HepG2 (cell line): Measurements from ENCODE around the gene C16orf78. TPM values are rescaled to one million over a fixed set of nuclear protein-coding genes. Genes with fewer than 3 reads are reported as not detected.

Experiments used
- BORCS8-MEF2B ChIP-seq: sonication (generic); formaldehyde crosslinking; IDR thresholded peaks from 2 replicates; pipeline ENCODE4 v1.8.0; 2022; ENCODE audit warnings: mild to moderate bottlenecking, missing genetic modification reagents
- ELF3 ChIP-seq: IDR thresholded peaks from 2 replicates; pipeline ENCODE4 v1.6.1; 2016; ENCODE audit warnings: missing genetic modification reagents, missing compliant biosample characterization
- GABPB1 ChIP-seq: IDR thresholded peaks from 2 replicates; pipeline ENCODE4 v1.6.1; 2016; ENCODE audit warnings: mild to moderate bottlenecking, missing genetic modification reagents, moderate library complexity, missing compliant biosample characterization
- GLI4 ChIP-seq: sonication (generic); formaldehyde crosslinking; IDR thresholded peaks from 2 replicates; pipeline ENCODE4 v1.5.1; 2020; ENCODE audit warnings: missing genetic modification reagents, mild to moderate bottlenecking, moderate library complexity, borderline replicate concordance
- GTF3A ChIP-seq: sonication (generic); formaldehyde crosslinking; conservative IDR thresholded peaks from 2 replicates; pipeline ENCODE4 v1.4.0; 2020; ENCODE audit warnings: mild to moderate bottlenecking, missing genetic modification reagents
- KLF16 ChIP-seq, 2 experiments: sonication (generic) in 1 of 2; formaldehyde crosslinking in 1 of 2; IDR thresholded peaks; 2 replicates each; pipeline versions ENCODE4 v1.6.1 to v1.8.0; 2016 to 2023; ENCODE audit warnings: missing genetic modification reagents in 2 of 2, missing compliant biosample characterization in 1 of 2
- LRRFIP1 ChIP-seq: sonication (generic); formaldehyde crosslinking; conservative IDR thresholded peaks from 2 replicates; pipeline ENCODE4 v1.4.0; 2020; ENCODE audit warnings: missing genetic modification reagents
- MTA1 ChIP-seq: sonication (generic); formaldehyde crosslinking; IDR thresholded peaks from 2 replicates; pipeline ENCODE4 v1.4.0; 2020; ENCODE audit warnings: missing genetic modification reagents, mild to moderate bottlenecking, borderline replicate concordance
- PCBP1 ChIP-seq: fragments of 200-400 bp; formaldehyde crosslinking; IDR thresholded peaks from 2 replicates; pipeline ENCODE4 v1.6.1; 2017; ENCODE audit warnings: mild to moderate bottlenecking, low read depth, low read length, borderline replicate concordance
- RXRB ChIP-seq: IDR thresholded peaks from 2 replicates; pipeline ENCODE4 v1.6.1; 2016; ENCODE audit warnings: borderline replicate concordance, missing genetic modification reagents, missing compliant biosample characterization
- SMAD3 ChIP-seq: sonication (generic); formaldehyde crosslinking; IDR thresholded peaks from 2 replicates; pipeline ENCODE4 v1.4.0; 2020; ENCODE audit warnings: missing genetic modification reagents
- SMC3 ChIP-seq: IDR thresholded peaks from 2 replicates; pipeline ENCODE4 v1.6.1; 2011; ENCODE audit warnings: low read length, improper control_type of control experiment
- ZBTB25 ChIP-seq: IDR thresholded peaks from 2 replicates; pipeline ENCODE4 v1.6.1; 2018; ENCODE audit warnings: missing genetic modification reagents
- ZNF121 ChIP-seq: sonication (generic); formaldehyde crosslinking; IDR thresholded peaks from 2 replicates; pipeline ENCODE4 v1.5.0; 2020; ENCODE audit warnings: mild to moderate bottlenecking, missing genetic modification reagents
- ZNF124 ChIP-seq: sonication (generic); formaldehyde crosslinking; IDR thresholded peaks from 2 replicates; pipeline ENCODE4 v1.4.0; 2020; ENCODE audit warnings: missing genetic modification reagents
- ZNF350 ChIP-seq: sonication (generic); formaldehyde crosslinking; IDR thresholded peaks from 2 replicates; pipeline ENCODE4 v1.4.0; 2020; ENCODE audit warnings: mild to moderate bottlenecking, low read depth, missing genetic modification reagents, borderline replicate concordance
- ZNF788 ChIP-seq: sonication (generic); formaldehyde crosslinking; IDR thresholded peaks from 2 replicates; pipeline ENCODE4 v1.5.0; 2020; ENCODE audit warnings: mild to moderate bottlenecking, missing genetic modification reagents, borderline replicate concordance
- ZNF891 ChIP-seq: sonication (generic); formaldehyde crosslinking; IDR thresholded peaks from 2 replicates; pipeline ENCODE4 v1.5.0; 2020; ENCODE audit warnings: mild to moderate bottlenecking, missing genetic modification reagents
- polyA plus RNA-seq, 8 experiments: library from polyadenylated mRNA; depleted of rRNA in 3 of 8; stranded (reverse) in 7 of 8; unstranded in 1 of 8; fragments of >200 nt; fragmentation: Illumina TruSeq in 4 of 8; extraction: Trizol in 4 of 8; gene quantifications; 2 replicates each; pipeline versions ENCODE4 v1.2.1 to v1.2.3, GENCODE V29; 2011 to 2016; ENCODE audit warnings: low read depth in 4 of 8, missing spikeins in 1 of 8, mixed read lengths in 1 of 8; ENCODE audit not compliant: insufficient read depth in 1 of 8
- total RNA-seq, 5 experiments: library from RNA; depleted of rRNA; stranded (reverse); fragments of >200 nt; fragmentation: Illumina TruSeq; extraction: Trizol; gene quantifications; 2 replicates each; pipeline ENCODE4 v1.2.3, GENCODE V29; 2016; ENCODE audit warnings: low read depth in 1 of 5
- TF ChIP-seq, protein P1 (sequence below): sonication (generic); formaldehyde crosslinking; IDR thresholded peaks from 2 replicates; pipeline ENCODE4 v1.9.0; 2022; ENCODE audit warnings: missing genetic modification reagents, mild to moderate bottlenecking, borderline replicate concordance
- TF ChIP-seq, protein P2 (sequence below): sonication (generic); formaldehyde crosslinking; IDR thresholded peaks from 2 replicates; pipeline ENCODE4 v1.4.0; 2020; ENCODE audit warnings: missing genetic modification reagents

C16orf78 gene
- total and polyA plus RNA-seq, 2 of the 13 experiments (the other 11 are each of a cell fraction or from before 2014, with no cell fraction given), result not detected

- TF ChIP-seq LRRFIP1 (CRISPR knock-in tag) (0 out of 2 replicates have a peak, but pooled peaks have one; percentile 44), GTF3A (CRISPR knock-in tag) (no peak), GABPB1 (CRISPR knock-in tag) (peak; percentile 51; the same call in 1 of the 2 replicates), SMAD3 (CRISPR knock-in tag) (peak; percentile 61; the same call in 1 of the 2 replicates), ZNF788 (peak; percentile 36; the same call in 1 of the 2 replicates), ZNF121 (CRISPR knock-in tag) (peak; percentile 61; the same call in 1 of the 2 replicates), BORCS8-MEF2B (CRISPR knock-in tag) (0 out of 2 replicates have a peak, but pooled peaks have one; percentile 59), KLF16 (CRISPR knock-in tag; IDR thresholded peaks at IDR 0.05) (peak in 1 of 2 experiments; percentile 63; a peak in 1 of 4 replicates), ZBTB25 (CRISPR knock-in tag) (peak; percentile 62; the same call in 1 of the 2 replicates), ELF3 (CRISPR knock-in tag) (peak; percentile 35; the same call in 1 of the 2 replicates), PCBP1 (0 out of 2 replicates have a peak, but pooled peaks have one; percentile 48), ZNF350 (no peak; the same call in 1 of the 2 replicates), ZNF891 (CRISPR knock-in tag) (0 out of 2 replicates have a peak, but pooled peaks have one; percentile 61), SMC3 (peak; percentile 88), GLI4 (CRISPR knock-in tag) (peak; percentile 77; the same call in 1 of the 2 replicates), RXRB (0 out of 2 replicates have a peak, but pooled peaks have one; percentile 10), ZNF124 (CRISPR knock-in tag) (0 out of 2 replicates have a peak, but pooled peaks have one; percentile 55), MTA1 (CRISPR knock-in tag) (0 out of 2 replicates have a peak, but pooled peaks have one; percentile 23)
- TF ChIP-seq, protein P1, sequence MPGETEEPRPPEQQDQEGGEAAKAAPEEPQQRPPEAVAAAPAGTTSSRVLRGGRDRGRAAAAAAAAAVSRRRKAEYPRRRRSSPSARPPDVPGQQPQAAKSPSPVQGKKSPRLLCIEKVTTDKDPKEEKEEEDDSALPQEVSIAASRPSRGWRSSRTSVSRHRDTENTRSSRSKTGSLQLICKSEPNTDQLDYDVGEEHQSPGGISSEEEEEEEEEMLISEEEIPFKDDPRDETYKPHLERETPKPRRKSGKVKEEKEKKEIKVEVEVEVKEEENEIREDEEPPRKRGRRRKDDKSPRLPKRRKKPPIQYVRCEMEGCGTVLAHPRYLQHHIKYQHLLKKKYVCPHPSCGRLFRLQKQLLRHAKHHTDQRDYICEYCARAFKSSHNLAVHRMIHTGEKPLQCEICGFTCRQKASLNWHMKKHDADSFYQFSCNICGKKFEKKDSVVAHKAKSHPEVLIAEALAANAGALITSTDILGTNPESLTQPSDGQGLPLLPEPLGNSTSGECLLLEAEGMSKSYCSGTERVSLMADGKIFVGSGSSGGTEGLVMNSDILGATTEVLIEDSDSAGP, result 0 out of 2 replicates have a peak, but pooled peaks have one; percentile 18
- TF ChIP-seq, protein P2, sequence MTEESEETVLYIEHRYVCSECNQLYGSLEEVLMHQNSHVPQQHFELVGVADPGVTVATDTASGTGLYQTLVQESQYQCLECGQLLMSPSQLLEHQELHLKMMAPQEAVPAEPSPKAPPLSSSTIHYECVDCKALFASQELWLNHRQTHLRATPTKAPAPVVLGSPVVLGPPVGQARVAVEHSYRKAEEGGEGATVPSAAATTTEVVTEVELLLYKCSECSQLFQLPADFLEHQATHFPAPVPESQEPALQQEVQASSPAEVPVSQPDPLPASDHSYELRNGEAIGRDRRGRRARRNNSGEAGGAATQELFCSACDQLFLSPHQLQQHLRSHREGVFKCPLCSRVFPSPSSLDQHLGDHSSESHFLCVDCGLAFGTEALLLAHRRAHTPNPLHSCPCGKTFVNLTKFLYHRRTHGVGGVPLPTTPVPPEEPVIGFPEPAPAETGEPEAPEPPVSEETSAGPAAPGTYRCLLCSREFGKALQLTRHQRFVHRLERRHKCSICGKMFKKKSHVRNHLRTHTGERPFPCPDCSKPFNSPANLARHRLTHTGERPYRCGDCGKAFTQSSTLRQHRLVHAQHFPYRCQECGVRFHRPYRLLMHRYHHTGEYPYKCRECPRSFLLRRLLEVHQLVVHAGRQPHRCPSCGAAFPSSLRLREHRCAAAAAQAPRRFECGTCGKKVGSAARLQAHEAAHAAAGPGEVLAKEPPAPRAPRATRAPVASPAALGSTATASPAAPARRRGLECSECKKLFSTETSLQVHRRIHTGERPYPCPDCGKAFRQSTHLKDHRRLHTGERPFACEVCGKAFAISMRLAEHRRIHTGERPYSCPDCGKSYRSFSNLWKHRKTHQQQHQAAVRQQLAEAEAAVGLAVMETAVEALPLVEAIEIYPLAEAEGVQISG, result peak; percentile 22; the same call in 1 of the 2 replicates
These were observed 34.4 kb downstream of the C16orf78 start (continued) for GRCh38 chr16:49407873-49408550.
